GM13976 (cell line): Measurements from ENCODE around the gene RPL6.
"Not testable (repeated sequence)": the region's sequence is repeated elsewhere in the genome, so short reads cannot be mapped to it uniquely, and the experiment has no call there.

ENCODE experiments used
- DNase-seq: peaks from one replicate; pipeline ENCODE4 v3.0.0; 2012; ENCODE audit warnings: low spot score
- CTCF ChIP-seq: IDR thresholded peaks from 2 replicates; pipeline ENCODE4 v1.5.1; 2012; ENCODE audit warnings: borderline replicate concordance, mild to moderate bottlenecking; ENCODE audit not compliant: insufficient read depth; ENCODE audit errors: extremely low read depth, missing control alignments, control extremely low read depth
- in situ Hi-C: fragments of 300-500 bp; cut with MboI; formaldehyde crosslinking; loops from one replicate; pipeline ENCODE4 v1.12.0; 2022; ENCODE audit warnings: low sequenced_read_pairs, mixed read lengths, inconsistent platforms; ENCODE audit not compliant: unreplicated experiment

The RPL6 gene

GRCh38 chr12:112409064-112409905 lies at the start of gene RPL6:
RPL6 (minus strand) TSS chr12:112409605; CDS start chr12:112408656, 949 bp downstream.
- TF ChIP-seq CTCF = no peak

GRCh38 chr12:112458751-112459150 lies 49.3 kb upstream of the RPL6 start:
- in situ Hi-C loops = no loop called here

More at GRCh38 chr12:112409064-112409905, at the start of gene RPL6:
- in situ Hi-C loops = no loop called here
- DNase-seq = peak; percentile 88

GRCh38 chr12:112458330-112458729 lies 48.9 kb upstream of the RPL6 start:
- in situ Hi-C loops = no loop called here
- DNase-seq = no peak
- TF ChIP-seq CTCF = no peak

More at GRCh38 chr12:112458751-112459150, 49.3 kb upstream of the RPL6 start:
- TF ChIP-seq CTCF = no peak
- DNase-seq = no peak

GRCh38 chr12:112457142-112457541 lies 47.7 kb upstream of the RPL6 start:
- DNase-seq, in situ Hi-C loops: not testable (repeated sequence)

GRCh38 chr12:112456029-112456428 lies 46.6 kb upstream of the RPL6 start:
- TF ChIP-seq CTCF = no peak
- DNase-seq = no peak
- in situ Hi-C loops = no loop called here

- no peak for TF ChIP-seq CTCF
- no peak for DNase-seq
- in situ Hi-C loops = no loop called here
Measured at GRCh38 chr12:112450725-112451124, 41.3 kb upstream of the RPL6 start.

GRCh38 chr12:112448165-112448564 lies 38.8 kb upstream of the RPL6 start:
- in situ Hi-C loops, DNase-seq: not testable (repeated sequence)
